ENCODE data around the gene GRK5. TPM values are rescaled to one million over a fixed set of nuclear protein-coding genes. Genes with fewer than 3 reads are reported as not detected.

GRK5 gene
- total and polyA plus RNA-seq, 12 donors: 9.3 to 96.4 (median 21.5) TPM

GRCh38 chr10:119420950-119421875 is 213.8 kb downstream of the GRK5 start:
- intact Hi-C loops (cut with DNase I): no loop called here
- Histone ChIP-seq H3K27me3 (no peaks in the 10 kb centered on the region), H3K9me3 (replicated peaks in 1 of 3) (no peaks in the 10 kb centered on the region), H3K4me3 (no peak overlapping the region), H3K4me1 (replicated peaks in 1 of 2) (peaks cover 17 to 19% of the 10 kb centered on the region in 2 donors), H3K27ac (peak overlapping the region in 2 of 5 donors; percentile 42 to 43), H3K36me3 (replicated peaks in 1 of 2) (peaks cover 0 to 5% of the 10 kb centered on the region in 2 donors)
- 36 to 48% (median 44%) methylated on average over 7 to 13 of the region's 13 CpGs for WGBS, 4 donors
- TF ChIP-seq CTCF (IDR thresholded peaks at IDR 0.05) (no peak), POLR2A (IDR thresholded peaks at IDR 0.05) (no peak)
- DNase-seq: peak in 6 of 7 donors; percentile 59 to 73 (median 68)

- Histone ChIP-seq H3K27me3 (no peaks in the 10 kb centered on the region), H3K9me3 (replicated peaks in 1 of 3) (no peaks in the 10 kb centered on the region), H3K4me3 (no peak overlapping the region), H3K36me3 (replicated peaks in 1 of 2) (peaks cover 0 to 9% of the 10 kb centered on the region in 2 donors), H3K4me1 (replicated peaks in 1 of 2) (peaks cover 17 to 19% of the 10 kb centered on the region in 2 donors), H3K27ac (peak overlapping the region in 2 of 5 donors; percentile 42 to 43)
- intact Hi-C loops (cut with DNase I): no loop called here
- TF ChIP-seq CTCF (IDR thresholded peaks at IDR 0.05) (no peak), POLR2A (IDR thresholded peaks at IDR 0.05) (no peak)
- DNase-seq: peak in 5 of 7 donors; percentile 58 to 68 (median 63)
- 30 to 50% (median 39%) methylated on average over 11 of the region's 11 CpGs for WGBS, 4 donors
Observed at GRCh38 chr10:119421891-119422681, 214.7 kb downstream of the GRK5 start.

GRCh38 chr10:119422682-119423509 is 215.5 kb downstream of the GRK5 start:
- Histone ChIP-seq H3K27me3 (no peaks in the 10 kb centered on the region), H3K27ac (no peak overlapping the region), H3K4me1 (replicated peaks in 1 of 2) (peaks cover 17 to 19% of the 10 kb centered on the region in 2 donors), H3K4me3 (no peak overlapping the region), H3K9me3 (replicated peaks in 1 of 3) (no peaks in the 10 kb centered on the region), H3K36me3 (replicated peaks in 1 of 2) (peaks cover 0 to 11% of the 10 kb centered on the region in 2 donors)
- DNase-seq: no peak
- intact Hi-C loops (cut with DNase I): no loop called here
- 90 to 94% (median 94%) methylated on average over 10 to 12 of the region's 12 CpGs for WGBS, 4 donors
- TF ChIP-seq CTCF (IDR thresholded peaks at IDR 0.05) (no peak), POLR2A (IDR thresholded peaks at IDR 0.05) (no peak)
